Stomach (tissue), 9 donors: ENCODE data around the gene NUBPL. TPM values are rescaled to one million over a fixed set of nuclear protein-coding genes. Genes with fewer than 3 reads are reported as not detected.

Experiments
- DNase-seq, 2 donors: peaks; one replicate each; pipeline versions ENCODE4 v3.0.0 to v3.0.0-alpha.2; 2013 to 2019
- H3K27ac ChIP-seq, 5 donors: fragments of 200-600 bp in 4 of 5; sonication (generic) in 4 of 5; one replicate each; pipeline ENCODE4 v1.5.1; 2013 to 2019; ENCODE audit warnings: mild to moderate bottlenecking in 1 of 5, moderate library complexity in 1 of 5
- H3K27me3 ChIP-seq, 3 donors: fragments of 200-600 bp; sonication (generic); one replicate each; pipeline ENCODE4 v1.5.1; 2017 to 2019; ENCODE audit warnings: mixed run types in 1 of 3
- H3K36me3 ChIP-seq, 4 donors: fragments of 200-600 bp; sonication (generic); 1 replicate in 3 of 4; 2 replicates in 1 of 4; pipeline ENCODE4 v1.5.1; 2016 to 2019
- H3K4me1 ChIP-seq, 4 donors: fragments of 200-600 bp; sonication (generic); one replicate each; pipeline ENCODE4 v1.5.1; 2016 to 2019
- H3K4me3 ChIP-seq, 4 donors: fragments of 200-600 bp; sonication (generic) in 3 of 4; one replicate each; pipeline ENCODE4 v1.5.1; 2016 to 2019; ENCODE audit warnings: mild to moderate bottlenecking in 1 of 4
- H3K9me3 ChIP-seq, 4 donors: fragments of 200-600 bp; sonication (generic); one replicate each; pipeline ENCODE4 v1.5.1; 2016 to 2019
- EP300 ChIP-seq: sonication (generic); formaldehyde crosslinking; IDR thresholded peaks from one replicate; pipeline ENCODE4 v1.6.1; 2017; ENCODE audit warnings: antibody characterized with exemption
- POLR2A ChIP-seq, 4 donors: fragments of 450-650 bp; IDR thresholded peaks; one replicate each; pipeline ENCODE4 v1.6.1; 2016; ENCODE audit warnings: antibody characterized with exemption in 4 of 4, control low read depth in 2 of 4, mild to moderate bottlenecking in 1 of 4, moderate library complexity in 1 of 4
- POLR2AphosphoS5 ChIP-seq, 3 donors: sonication (generic); formaldehyde crosslinking; IDR thresholded peaks; one replicate each; pipeline ENCODE4 v1.6.1; 2016; ENCODE audit warnings: antibody characterized with exemption in 3 of 3
- WGBS, 5 donors: extraction: QIAGEN DNeasy Blood & Tissue Kit in 3 of 5; methylation state at CpG; one replicate each; pipeline versions ENCODE4 v1.1.5 to v1.1.7; 2013 to 2018; 5-methylcytosine and 5-hydroxymethylcytosine counted together
- intact Hi-C: fragments of 100-400 bp; cut with DNase I; formaldehyde crosslinking; loops from one replicate; pipeline ENCODE4 v1.15.1; 2023; ENCODE audit warnings: low total_unique reads
- polyA plus RNA-seq, 3 donors: library from polyadenylated mRNA; stranded (reverse); fragments of 200-250 nt; gene quantifications; one replicate each; pipeline ENCODE4 v1.2.3, GENCODE V29; 2013
- total RNA-seq, 5 donors: library from RNA; depleted of rRNA; stranded (reverse); fragments of >200 nt; gene quantifications; one replicate each; pipeline versions ENCODE4 v1.1.0 to v1.2.3, GENCODE V29; 2014 to 2016
- TF ChIP-seq, protein P1 (sequence below), 7 experiments: fragments of 450-650 bp in 4 of 7; fragments of 200-600 bp in 3 of 7; sonication (generic) in 3 of 7; IDR thresholded peaks; one replicate each; pipeline ENCODE4 v1.5.1; 2016 to 2019; ENCODE audit warnings: antibody characterized with exemption in 7 of 7, control low read depth in 2 of 7, mild to moderate bottlenecking in 1 of 7
- donor health status: healthy with polysubstance abuse.
- donor health status: Bipolar disorder and iron deficiency.
- donor health status: healthy.

NUBPL gene
- total and polyA plus RNA-seq, 8 donors, result 0.58 to 25.7 (median 5.0) TPM

DNA sequence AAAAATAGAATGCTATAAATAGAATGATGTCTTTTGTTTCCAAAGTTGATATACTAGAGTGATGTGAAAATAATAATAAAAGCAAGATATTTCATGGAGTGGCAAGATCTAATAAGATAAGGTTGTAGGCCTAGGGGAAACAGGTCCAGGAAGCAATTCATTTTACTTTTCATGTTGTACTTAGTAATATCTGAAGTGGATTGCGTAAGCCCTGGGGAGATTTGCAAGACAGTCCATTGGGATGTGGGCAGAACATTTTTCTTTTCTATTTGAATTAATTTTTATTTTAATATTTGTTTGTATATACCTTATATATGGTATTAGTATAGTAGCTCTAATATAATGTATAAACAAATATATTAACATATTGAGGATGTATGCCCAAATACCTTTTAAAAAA lies 7.5 kb downstream of the NUBPL start:
- Histone ChIP-seq H3K4me3 (no peak overlapping the region), H3K27me3 (no peaks in the 10 kb centered on the region), H3K9me3 (no peaks in the 10 kb centered on the region), H3K4me1 (peaks cover 0 to 10% (median 0%) of the 10 kb centered on the region in 4 donors), H3K36me3 (peaks cover 0 to 4% (median 0%) of the 10 kb centered on the region in 4 donors), H3K27ac (peak overlapping the region in 1 of 5 donors; percentile 48)
- TF ChIP-seq POLR2A (IDR thresholded peaks at IDR 0.05) (no peak), EP300 (no peak), POLR2AphosphoS5 (IDR thresholded peaks at IDR 0.05) (no peak)
- TF ChIP-seq, protein P1, sequence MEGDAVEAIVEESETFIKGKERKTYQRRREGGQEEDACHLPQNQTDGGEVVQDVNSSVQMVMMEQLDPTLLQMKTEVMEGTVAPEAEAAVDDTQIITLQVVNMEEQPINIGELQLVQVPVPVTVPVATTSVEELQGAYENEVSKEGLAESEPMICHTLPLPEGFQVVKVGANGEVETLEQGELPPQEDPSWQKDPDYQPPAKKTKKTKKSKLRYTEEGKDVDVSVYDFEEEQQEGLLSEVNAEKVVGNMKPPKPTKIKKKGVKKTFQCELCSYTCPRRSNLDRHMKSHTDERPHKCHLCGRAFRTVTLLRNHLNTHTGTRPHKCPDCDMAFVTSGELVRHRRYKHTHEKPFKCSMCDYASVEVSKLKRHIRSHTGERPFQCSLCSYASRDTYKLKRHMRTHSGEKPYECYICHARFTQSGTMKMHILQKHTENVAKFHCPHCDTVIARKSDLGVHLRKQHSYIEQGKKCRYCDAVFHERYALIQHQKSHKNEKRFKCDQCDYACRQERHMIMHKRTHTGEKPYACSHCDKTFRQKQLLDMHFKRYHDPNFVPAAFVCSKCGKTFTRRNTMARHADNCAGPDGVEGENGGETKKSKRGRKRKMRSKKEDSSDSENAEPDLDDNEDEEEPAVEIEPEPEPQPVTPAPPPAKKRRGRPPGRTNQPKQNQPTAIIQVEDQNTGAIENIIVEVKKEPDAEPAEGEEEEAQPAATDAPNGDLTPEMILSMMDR (IDR thresholded peaks at IDR 0.05), result no peak
- no peak for DNase-seq
- intact Hi-C loops, result no loop called here
- 82 to 95% (median 91%) methylated on average over 1 of the region's 1 CpG for WGBS, 5 donors

DNA sequence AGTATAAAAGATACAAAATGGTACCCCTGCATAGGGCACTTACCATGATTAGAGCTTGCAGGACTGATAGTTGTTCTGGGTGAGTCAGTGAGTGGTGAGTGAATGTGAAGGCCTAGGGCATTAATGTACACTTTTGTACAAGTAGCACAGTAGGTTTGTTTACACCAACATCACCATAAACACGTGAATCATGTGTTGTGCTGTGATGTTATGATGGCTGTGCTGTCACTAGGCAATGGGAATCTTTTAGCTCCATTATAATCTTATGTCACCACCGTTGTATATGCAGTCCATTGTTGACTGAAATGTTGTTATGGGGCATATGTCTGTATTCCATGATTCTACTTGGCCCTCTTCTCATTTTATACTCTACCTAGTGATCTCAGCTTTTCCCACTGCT lies 11.8 kb downstream of the NUBPL start:
- Histone ChIP-seq H3K27me3 (no peaks in the 10 kb centered on the region), H3K4me3 (no peak overlapping the region), H3K4me1 (peaks cover 0 to 3% (median 0%) of the 10 kb centered on the region in 4 donors), H3K27ac (no peak overlapping the region), H3K9me3 (no peaks in the 10 kb centered on the region), H3K36me3 (peaks cover 0 to 4% (median 0%) of the 10 kb centered on the region in 4 donors)
- WGBS, 5 donors, result 77 to 86% (median 83%) methylated on average over 2 of the region's 2 CpGs
- TF ChIP-seq POLR2A (IDR thresholded peaks at IDR 0.05), result no peak
- TF ChIP-seq POLR2AphosphoS5 (IDR thresholded peaks at IDR 0.05), result no peak
- TF ChIP-seq, protein P1 (IDR thresholded peaks at IDR 0.05), result no peak
- TF ChIP-seq EP300, result no peak
- no peak for DNase-seq
- intact Hi-C loops, result no loop called here

- WGBS, 5 donors, result 84 to 100% (median 90%) methylated on average over 1 of the region's 1 CpG
- peaks cover 0 to 4% (median 0%) of the 10 kb centered on the region in 4 donors for H3K4me1 ChIP-seq
- TF ChIP-seq, protein P1 (IDR thresholded peaks at IDR 0.05), result no peak
- TF ChIP-seq POLR2AphosphoS5 (IDR thresholded peaks at IDR 0.05), result no peak
- TF ChIP-seq EP300, result no peak
- no peak for TF ChIP-seq POLR2A (IDR thresholded peaks at IDR 0.05)
- no peak for DNase-seq
- peaks cover 0 to 4% (median 0%) of the 10 kb centered on the region in 4 donors for H3K36me3 ChIP-seq
- H3K9me3 ChIP-seq, result no peaks in the 10 kb centered on the region
- H3K27me3 ChIP-seq, result no peaks in the 10 kb centered on the region
- intact Hi-C loops, result no loop called here
- no peak overlapping the region for H3K27ac ChIP-seq
- no peak overlapping the region for H3K4me3 ChIP-seq
Observed at GRCh38 chr14:31576949-31577348, 15.7 kb downstream of the NUBPL start.

GRCh38 chr14:31578266-31578665 lies 17.1 kb downstream of the NUBPL start:
- intact Hi-C loops, result no loop called here
- no peak overlapping the region for H3K27ac ChIP-seq
- H3K36me3 ChIP-seq, result peaks cover 0 to under 1% (median 0%) of the 10 kb centered on the region in 4 donors
- H3K4me3 ChIP-seq, result no peak overlapping the region
- no peaks in the 10 kb centered on the region for H3K27me3 ChIP-seq
- DNase-seq, result no peak
- H3K9me3 ChIP-seq, result no peaks in the 10 kb centered on the region
- 37 to 56% (median 51%) methylated on average over 3 of the region's 3 CpGs for WGBS, 5 donors
- H3K4me1 ChIP-seq, result peaks cover 0 to 17% (median 5%) of the 10 kb centered on the region in 4 donors
- TF ChIP-seq EP300 (no peak), POLR2A (IDR thresholded peaks at IDR 0.05) (no peak), POLR2AphosphoS5 (IDR thresholded peaks at IDR 0.05) (no peak)
- TF ChIP-seq, protein P1 (IDR thresholded peaks at IDR 0.05), result no peak
